Astrocyte (in vitro differentiated cells and primary cell): ENCODE results near the gene CLIC1. TPM values are rescaled to one million over a fixed set of nuclear protein-coding genes. Genes with fewer than 3 reads are reported as not detected.

ENCODE experiments used
- DNase-seq: peaks from one replicate; pipeline ENCODE4 v3.0.0-alpha.2; 2010; ENCODE audit warnings: low read depth
- FAIRE-seq: peaks from 2 replicates; lab custom pipeline; 2011; peaks lifted over from hg19 to GRCh38; lab: Jason Lieb, UNC
- H2AFZ ChIP-seq: 2 replicates; pipeline ENCODE4 v1.6.0; 2012; ENCODE audit warnings: low read depth, low read length, inconsistent platforms
- H3K27ac ChIP-seq: 2 replicates; pipeline ENCODE4 v1.5.1; 2011; ENCODE audit warnings: low read depth, low read length, inconsistent platforms
- H3K27me3 ChIP-seq: 2 replicates; pipeline ENCODE4 v1.6.0; 2011; ENCODE audit warnings: low read length, inconsistent platforms; ENCODE audit not compliant: insufficient read depth
- H3K36me3 ChIP-seq: 2 replicates; pipeline ENCODE4 v1.5.1; 2011; ENCODE audit warnings: low read length, inconsistent platforms; ENCODE audit not compliant: insufficient read depth
- H3K4me1 ChIP-seq: 2 replicates; pipeline ENCODE4 v1.5.1; 2011; ENCODE audit warnings: low read length, inconsistent platforms; ENCODE audit not compliant: insufficient read depth
- H3K4me2 ChIP-seq: 2 replicates; pipeline ENCODE4 v1.6.0; 2012; ENCODE audit warnings: low read length, inconsistent platforms
- H3K4me3 ChIP-seq: 2 replicates; pipeline ENCODE4 v1.5.1; 2011; ENCODE audit warnings: low read depth, mild to moderate bottlenecking, low read length, inconsistent platforms; ENCODE audit not compliant: insufficient read depth
- H3K79me2 ChIP-seq: 2 replicates; pipeline ENCODE4 v1.6.0; 2012; ENCODE audit warnings: mild to moderate bottlenecking, low read length, inconsistent platforms; ENCODE audit not compliant: insufficient read depth
- H3K9ac ChIP-seq: 2 replicates; pipeline ENCODE4 v1.6.0; 2012; ENCODE audit warnings: mild to moderate bottlenecking, low read length, inconsistent platforms
- H3K9me3 ChIP-seq: 2 replicates; pipeline ENCODE4 v1.5.1; 2012; ENCODE audit warnings: low read depth, mild to moderate bottlenecking, low read length, inconsistent platforms; ENCODE audit not compliant: insufficient read depth
- H4K20me1 ChIP-seq: 2 replicates; pipeline ENCODE4 v1.6.0; 2012; ENCODE audit warnings: low read length, inconsistent platforms; ENCODE audit not compliant: insufficient read depth
- H3K27ac Mint-ChIP-seq: one replicate; pipeline ENCODE4 v1.8.0; 2021; ENCODE audit warnings: mild to moderate bottlenecking, mixed read lengths; ENCODE audit not compliant: unreplicated experiment
- H3K27me3 Mint-ChIP-seq: one replicate; pipeline ENCODE4 v1.8.0; 2021; ENCODE audit warnings: low read depth, mixed read lengths; ENCODE audit not compliant: unreplicated experiment
- H3K36me3 Mint-ChIP-seq: one replicate; pipeline ENCODE4 v1.8.0; 2021; ENCODE audit warnings: low read depth, mixed read lengths; ENCODE audit not compliant: unreplicated experiment
- H3K4me1 Mint-ChIP-seq: one replicate; pipeline ENCODE4 v1.8.0; 2021; ENCODE audit warnings: low read depth, mixed read lengths; ENCODE audit not compliant: unreplicated experiment
- H3K4me3 Mint-ChIP-seq: one replicate; pipeline ENCODE4 v1.8.0; 2021; ENCODE audit warnings: mild to moderate bottlenecking, moderate library complexity, mixed read lengths; ENCODE audit not compliant: unreplicated experiment
- H3K9me3 Mint-ChIP-seq: one replicate; pipeline ENCODE4 v1.8.0; 2021; ENCODE audit warnings: mild to moderate bottlenecking, mixed read lengths; ENCODE audit not compliant: unreplicated experiment
- EZH2 ChIP-seq: IDR thresholded peaks from 2 replicates; pipeline ENCODE4 v1.6.1; 2012; ENCODE audit warnings: mild to moderate bottlenecking, low read length, inconsistent platforms; ENCODE audit not compliant: insufficient read depth
- total RNA-seq: library from RNA; stranded (reverse); gene quantifications from 2 replicates; pipeline ENCODE4 v1.2.1, GENCODE V29; 2021
- TF ChIP-seq, protein P1 (sequence below): IDR thresholded peaks from 2 replicates; pipeline ENCODE4 v1.5.1; 2011; ENCODE audit warnings: low read depth, mild to moderate bottlenecking, inconsistent platforms, low read length, moderate library complexity; ENCODE audit not compliant: insufficient read depth

The CLIC1 gene
- total RNA-seq, 1 donor from 2014 or later = 518 TPM

DNA sequence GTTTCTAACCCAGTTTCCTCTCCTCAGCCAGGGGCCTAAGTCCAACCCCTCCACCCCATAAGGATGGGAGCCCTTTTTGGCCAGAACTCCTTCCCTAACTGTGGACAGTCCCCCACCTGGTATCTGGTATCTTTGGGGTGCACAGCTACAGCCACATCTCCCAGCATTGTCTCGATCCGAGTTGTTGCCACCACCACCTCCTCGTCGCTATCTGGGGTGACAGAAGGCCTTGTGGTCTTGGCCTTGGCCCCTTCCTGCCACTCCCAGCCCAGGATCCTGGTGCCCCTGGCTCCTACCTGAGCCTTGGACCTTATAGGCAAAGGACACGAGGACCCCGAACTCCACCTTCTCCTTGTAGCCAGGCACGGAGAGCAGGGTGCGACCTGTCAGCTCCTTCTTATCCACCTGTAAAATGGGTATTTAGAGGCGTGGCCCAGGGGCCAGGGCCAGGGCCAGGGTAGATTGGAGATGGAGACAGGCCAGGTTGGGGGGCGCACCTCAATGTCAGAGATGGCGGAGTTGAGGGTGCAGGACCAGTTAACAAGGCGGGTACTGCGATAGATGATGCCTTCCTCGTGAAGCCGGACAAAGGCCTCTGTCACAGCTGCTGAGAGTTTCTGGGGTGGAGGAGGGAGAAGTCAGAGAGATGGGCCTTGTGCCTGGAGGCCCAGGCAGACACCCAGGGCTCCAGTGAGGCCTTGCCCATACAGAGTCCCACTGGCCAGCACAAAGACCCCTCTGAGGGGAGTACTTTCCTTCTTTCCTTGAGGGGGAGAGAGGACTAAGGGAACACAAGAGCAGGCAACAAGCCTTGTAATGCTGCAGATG lies 48.0 kb upstream of the CLIC1 start:
- no peak overlapping the region for H3K9ac ChIP-seq
- H3K27ac ChIP-seq = no peak overlapping the region
- no peak for DNase-seq
- no peak overlapping the region for H3K4me3 ChIP-seq
- H3K79me2 ChIP-seq = peaks cover 3% of the 10 kb centered on the region
- peaks cover 5% of the 10 kb centered on the region for H4K20me1 ChIP-seq
- no peaks in the 10 kb centered on the region for H3K4me1 ChIP-seq
- FAIRE-seq = no peak
- Mint-ChIP-seq H3K27me3 (no peaks in the 10 kb centered on the region), H3K4me3 (no peak overlapping the region), H3K27ac (no peak overlapping the region), H3K36me3 (peaks cover 23% of the 10 kb centered on the region), H3K9me3 (no peaks in the 10 kb centered on the region), H3K4me1 (no peaks in the 10 kb centered on the region)
- no peaks in the 10 kb centered on the region for H3K27me3 ChIP-seq
- no peak overlapping the region for H2AFZ ChIP-seq
- TF ChIP-seq EZH2 = no peak
- TF ChIP-seq, protein P1, sequence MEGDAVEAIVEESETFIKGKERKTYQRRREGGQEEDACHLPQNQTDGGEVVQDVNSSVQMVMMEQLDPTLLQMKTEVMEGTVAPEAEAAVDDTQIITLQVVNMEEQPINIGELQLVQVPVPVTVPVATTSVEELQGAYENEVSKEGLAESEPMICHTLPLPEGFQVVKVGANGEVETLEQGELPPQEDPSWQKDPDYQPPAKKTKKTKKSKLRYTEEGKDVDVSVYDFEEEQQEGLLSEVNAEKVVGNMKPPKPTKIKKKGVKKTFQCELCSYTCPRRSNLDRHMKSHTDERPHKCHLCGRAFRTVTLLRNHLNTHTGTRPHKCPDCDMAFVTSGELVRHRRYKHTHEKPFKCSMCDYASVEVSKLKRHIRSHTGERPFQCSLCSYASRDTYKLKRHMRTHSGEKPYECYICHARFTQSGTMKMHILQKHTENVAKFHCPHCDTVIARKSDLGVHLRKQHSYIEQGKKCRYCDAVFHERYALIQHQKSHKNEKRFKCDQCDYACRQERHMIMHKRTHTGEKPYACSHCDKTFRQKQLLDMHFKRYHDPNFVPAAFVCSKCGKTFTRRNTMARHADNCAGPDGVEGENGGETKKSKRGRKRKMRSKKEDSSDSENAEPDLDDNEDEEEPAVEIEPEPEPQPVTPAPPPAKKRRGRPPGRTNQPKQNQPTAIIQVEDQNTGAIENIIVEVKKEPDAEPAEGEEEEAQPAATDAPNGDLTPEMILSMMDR = no peak
- H3K36me3 ChIP-seq = peaks cover 24% of the 10 kb centered on the region
- no peak overlapping the region for H3K4me2 ChIP-seq
- no peaks in the 10 kb centered on the region for H3K9me3 ChIP-seq

DNA sequence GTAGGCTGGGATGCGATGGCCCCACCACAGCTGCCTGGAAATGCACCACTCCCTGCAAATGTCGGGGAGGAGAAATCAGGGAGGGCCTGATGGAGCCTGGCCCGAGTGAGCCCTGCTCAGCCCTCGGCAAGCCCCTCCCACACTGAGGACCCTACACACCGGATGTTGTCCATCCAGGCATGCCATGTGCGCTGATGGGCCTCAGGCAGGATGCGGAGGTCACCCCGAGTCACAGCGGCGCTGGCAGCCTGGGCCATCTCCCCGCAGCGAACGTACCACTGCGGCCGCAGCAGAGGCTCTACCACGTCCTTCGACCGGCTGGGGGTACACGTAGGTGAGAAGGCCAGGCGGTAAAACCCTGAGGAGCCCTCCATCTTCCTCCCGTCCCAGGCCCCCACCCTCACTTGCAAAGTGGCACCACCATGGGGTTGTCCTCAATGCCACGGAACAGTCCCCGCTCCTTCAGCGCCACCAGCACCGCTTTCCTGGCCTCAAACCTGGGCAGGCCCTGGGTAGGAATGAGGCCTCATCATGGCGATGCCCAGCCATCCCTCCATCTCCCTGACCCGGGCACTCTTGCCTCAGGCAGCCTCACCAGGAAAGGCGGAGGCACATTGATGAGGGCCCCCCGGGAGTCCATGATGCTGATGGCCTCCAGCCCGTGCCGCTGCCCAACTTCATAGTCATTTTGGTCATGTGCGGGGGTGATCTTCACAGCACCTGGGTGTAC lies 46.0 kb upstream of the CLIC1 start:
- Mint-ChIP-seq H3K4me1 (peaks cover 4% of the 10 kb centered on the region), H3K4me3 (no peak overlapping the region), H3K9me3 (no peaks in the 10 kb centered on the region)

More for the DNA sequence above, 46.0 kb upstream of the CLIC1 start:
- DNase-seq (no peak), FAIRE-seq (no peak)
- Mint-ChIP-seq H3K27me3 (no peaks in the 10 kb centered on the region), H3K27ac (no peak overlapping the region), H3K36me3 (peaks cover 29% of the 10 kb centered on the region)
- no peak overlapping the region for H3K9ac ChIP-seq
- H3K27me3 ChIP-seq = no peaks in the 10 kb centered on the region
- H3K4me2 ChIP-seq = no peak overlapping the region
- peaks cover 9% of the 10 kb centered on the region for H4K20me1 ChIP-seq
- H3K4me1 ChIP-seq = peaks cover 5% of the 10 kb centered on the region
- no peak for TF ChIP-seq EZH2
- TF ChIP-seq, protein P1 = no peak
- no peak overlapping the region for H3K4me3 ChIP-seq
- H2AFZ ChIP-seq = no peak overlapping the region
- peaks cover 20% of the 10 kb centered on the region for H3K36me3 ChIP-seq
- no peak overlapping the region for H3K27ac ChIP-seq
- no peaks in the 10 kb centered on the region for H3K79me2 ChIP-seq
- H3K9me3 ChIP-seq = no peaks in the 10 kb centered on the region
